Measurements from ENCODE around the gene PVALB.

PVALB gene

GRCh38 chr22:36770513-36771231 is 46.2 kb downstream of the PVALB start:
- DNase-seq = no peak

- no peak for DNase-seq
These were observed 47.0 kb downstream of the PVALB start for GRCh38 chr22:36769541-36770512.

DNA sequence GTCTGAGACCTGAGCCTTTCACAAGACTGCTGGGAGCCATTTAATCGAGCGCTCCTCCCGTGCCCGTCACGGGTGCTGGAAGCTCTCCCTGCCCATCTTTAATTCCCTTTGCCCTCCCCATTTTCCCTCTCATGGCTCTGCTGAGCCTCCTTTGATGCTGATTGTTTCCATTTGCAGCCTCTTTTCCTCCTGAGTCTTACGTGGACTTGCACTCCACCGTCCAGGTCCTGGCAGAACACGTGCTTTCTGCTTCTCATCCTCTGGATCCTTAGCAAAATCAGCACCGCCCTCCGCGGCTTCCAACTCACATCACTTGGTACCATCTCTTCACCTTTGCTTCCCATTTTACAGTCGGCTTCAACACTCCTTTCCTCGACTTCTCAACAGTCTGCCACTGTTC is 48.2 kb downstream of the PVALB start:
- DNase-seq = no peak

- no peak for DNase-seq
These were observed 48.7 kb downstream of the PVALB start for GRCh38 chr22:36768141-36768540.

DNA sequence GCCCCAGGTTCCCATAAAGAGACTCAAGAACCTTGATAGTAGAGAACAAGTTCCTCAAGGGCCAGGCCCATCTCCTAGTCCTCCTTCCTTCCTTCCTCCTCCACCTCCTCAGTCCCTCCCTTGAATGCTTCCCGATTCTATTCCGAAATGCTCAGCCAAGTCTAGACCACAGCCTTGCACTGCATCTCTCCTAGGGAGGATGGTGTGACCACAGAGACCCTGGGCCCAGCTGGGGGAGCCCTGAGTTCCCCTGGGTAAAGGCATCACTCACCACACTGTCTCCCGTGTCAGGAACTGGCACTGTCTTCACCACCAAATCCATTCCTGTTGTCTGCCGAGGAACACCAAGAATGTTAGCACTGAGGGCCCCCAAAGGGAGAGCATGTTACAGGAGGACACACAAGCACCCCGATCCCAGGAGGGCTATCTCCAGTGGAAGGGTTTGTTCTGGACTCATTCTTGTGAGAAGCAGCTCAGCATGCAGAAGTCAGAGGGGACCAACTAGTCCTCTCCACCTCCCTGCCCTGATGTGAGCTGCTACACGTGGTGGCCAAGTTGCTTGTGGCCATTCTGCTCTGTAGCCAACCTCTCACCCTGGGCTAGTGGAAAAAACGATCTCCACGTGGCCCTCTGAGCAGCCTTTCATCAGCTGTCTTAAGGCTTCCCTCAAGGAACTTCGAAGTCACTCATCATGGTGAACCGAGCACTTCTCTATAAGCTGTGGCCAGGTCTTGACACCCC is 49.6 kb downstream of the PVALB start:
- no peak for DNase-seq

DNA sequence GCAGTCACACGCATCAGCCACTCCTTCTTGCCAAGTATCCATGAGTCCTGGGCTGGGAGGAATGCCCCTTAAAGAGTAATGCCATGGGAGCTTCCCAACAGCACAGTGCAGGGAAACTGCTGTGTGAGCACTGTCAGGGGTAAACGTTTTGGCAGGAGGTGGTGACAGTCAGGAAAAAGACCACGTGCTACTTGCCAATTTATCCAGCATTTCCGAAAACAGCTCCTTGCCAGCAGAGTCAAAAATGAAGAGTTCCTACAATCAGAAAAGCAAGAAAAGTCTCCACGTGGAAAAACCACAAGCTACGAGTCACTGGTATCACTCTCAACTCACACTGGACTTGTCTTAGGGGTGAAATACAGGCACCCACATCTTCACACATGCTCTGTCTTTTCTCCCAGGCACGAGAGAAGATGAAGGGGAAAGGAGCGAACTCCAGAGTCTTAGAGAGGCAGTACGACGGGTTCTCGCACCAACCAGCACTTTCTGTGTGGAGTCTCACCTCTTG is 50.8 kb downstream of the PVALB start:
- DNase-seq = no peak

DNA sequence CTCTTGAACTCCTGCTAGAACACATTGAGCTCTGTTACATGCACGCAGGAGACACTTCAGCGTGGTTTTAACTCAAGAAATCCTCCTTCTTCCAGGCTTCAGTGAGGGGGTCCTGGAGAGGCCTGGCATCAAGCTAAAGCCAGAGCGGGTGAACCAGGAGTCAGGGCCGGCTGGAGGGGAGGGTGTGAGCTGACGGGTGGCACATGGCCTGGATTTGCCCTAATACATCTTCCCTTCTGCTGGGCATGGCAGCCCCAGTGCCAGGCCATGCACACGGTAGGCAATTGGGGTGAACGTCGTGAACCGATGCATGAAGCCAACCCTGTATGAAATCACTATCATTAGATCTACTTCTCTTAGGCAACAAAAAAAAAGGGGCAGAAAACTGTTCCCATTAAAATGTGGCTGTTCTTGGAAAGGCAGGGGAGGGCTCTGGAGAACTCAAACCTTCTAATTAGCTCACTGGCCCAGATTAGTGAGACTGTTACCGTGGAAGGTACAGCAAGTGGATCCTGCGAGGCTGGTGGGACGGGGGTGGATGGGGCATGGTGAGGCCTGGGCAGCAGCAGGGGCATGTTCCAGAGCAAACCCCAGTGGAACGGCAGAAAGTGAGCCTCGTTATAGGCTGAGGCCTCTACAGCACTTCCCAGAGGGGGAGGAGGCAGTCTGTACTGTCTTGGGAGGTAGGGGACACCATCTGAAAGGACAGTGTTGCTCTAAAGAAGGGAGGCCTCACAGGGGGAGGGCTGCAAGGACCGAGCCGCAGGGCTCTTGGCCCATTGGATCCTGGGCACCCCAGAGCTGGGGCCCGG is 51.5 kb downstream of the PVALB start:
- no peak for DNase-seq

- DNase-seq = no peak
These were observed 52.2 kb downstream of the PVALB start for GRCh38 chr22:36764641-36765040.

DNA sequence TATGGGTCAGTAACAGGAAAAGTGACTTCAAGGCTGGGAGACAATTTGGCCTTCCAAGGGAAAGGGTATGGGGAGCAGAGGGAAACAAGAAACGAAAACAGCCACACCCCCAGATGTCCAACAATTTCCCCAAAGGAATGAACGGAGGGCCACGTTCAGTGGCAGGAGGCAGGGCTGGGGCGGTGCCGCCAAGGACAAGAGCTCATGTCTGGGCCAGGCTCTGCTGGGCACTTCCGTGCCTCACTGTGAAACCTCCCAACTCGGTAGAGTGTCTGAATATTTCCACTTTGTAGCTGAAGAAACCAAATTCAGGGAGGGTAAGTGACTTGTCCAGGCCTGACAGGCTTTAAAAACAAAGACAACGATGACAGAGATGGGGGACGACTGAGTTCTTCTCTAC is 52.8 kb downstream of the PVALB start:
- DNase-seq = no peak

DNA sequence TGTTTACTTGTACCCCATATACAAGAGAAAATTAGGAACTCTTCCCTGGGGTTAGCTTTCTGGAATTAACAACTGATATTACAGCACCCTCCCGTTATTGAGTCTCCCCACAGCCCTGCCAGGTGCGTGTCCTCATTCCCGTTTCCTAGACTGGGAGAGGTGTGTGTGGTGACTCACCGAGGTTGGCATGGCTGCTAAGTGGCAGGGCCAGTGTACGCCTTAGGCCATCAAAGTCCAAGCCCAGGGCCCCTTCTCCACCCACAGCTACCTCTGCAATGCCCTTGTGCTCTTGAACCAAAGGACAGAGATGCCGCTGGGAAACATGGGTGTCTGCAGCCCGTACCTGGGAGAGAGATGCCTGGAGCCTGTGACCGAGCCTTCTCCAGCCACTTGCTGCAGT is 53.3 kb downstream of the PVALB start:
- no peak for DNase-seq

GRCh38 chr22:36762687-36763260 is 54.1 kb downstream of the PVALB start:
- no peak for DNase-seq

- no peak for DNase-seq
These were observed 55.1 kb downstream of the PVALB start for GRCh38 chr22:36761553-36762240.

DNA sequence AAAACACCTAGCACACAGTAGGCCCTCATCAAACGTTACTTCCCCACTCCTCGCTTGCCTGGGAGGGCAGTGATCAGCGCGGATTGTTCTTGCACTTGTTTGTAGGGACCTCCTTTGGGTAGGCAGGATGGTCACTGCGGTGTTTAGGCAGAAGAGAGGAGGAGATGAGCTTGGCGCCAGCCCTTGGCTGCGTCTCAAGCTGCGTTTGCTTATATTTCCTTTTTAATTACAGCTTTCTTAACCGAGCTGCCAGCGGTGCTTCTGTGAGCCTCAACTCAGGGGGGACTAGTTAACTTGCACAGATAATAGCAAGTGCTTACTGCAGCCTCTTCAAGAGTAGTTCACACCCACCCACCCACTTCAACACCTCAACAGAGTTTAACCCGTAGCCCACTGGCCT is 56.0 kb downstream of the PVALB start:
- DNase-seq = no peak

- DNase-seq = no peak
These were observed 57.2 kb downstream of the PVALB start for GRCh38 chr22:36759481-36760159.

- no peak for DNase-seq
These were observed 58.0 kb downstream of the PVALB start for GRCh38 chr22:36758792-36759271.

DNA sequence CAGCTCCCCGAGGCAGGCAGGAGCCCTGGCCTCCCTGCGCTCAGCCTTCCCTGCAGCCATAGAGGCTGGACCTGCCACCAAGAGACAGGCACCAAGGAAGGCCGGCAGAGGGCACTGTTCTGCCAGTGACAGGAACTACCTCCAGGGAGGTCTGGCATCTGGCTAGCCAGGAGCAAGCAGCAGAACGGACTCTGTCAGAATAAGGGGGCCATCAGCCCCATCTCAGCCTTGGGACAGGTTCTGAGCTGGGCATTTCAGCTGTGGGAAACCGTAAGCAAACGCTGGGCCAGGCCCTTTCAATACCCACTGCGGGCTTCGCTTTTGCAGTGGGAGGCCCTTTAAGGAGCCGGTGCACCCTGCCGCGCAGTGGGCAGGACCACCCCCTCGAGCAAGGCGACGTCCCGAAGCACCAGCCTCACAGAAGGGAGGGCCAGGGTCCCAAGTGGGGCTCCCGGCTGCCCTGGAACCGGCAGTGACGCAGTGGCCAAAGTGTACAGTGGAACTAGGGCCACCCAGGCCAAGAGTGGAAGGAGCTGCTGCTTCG is 59.1 kb downstream of the PVALB start:
- DNase-seq = no peak

- DNase-seq = no peak
These were observed 59.8 kb downstream of the PVALB start for GRCh38 chr22:36756746-36757655.

DNA sequence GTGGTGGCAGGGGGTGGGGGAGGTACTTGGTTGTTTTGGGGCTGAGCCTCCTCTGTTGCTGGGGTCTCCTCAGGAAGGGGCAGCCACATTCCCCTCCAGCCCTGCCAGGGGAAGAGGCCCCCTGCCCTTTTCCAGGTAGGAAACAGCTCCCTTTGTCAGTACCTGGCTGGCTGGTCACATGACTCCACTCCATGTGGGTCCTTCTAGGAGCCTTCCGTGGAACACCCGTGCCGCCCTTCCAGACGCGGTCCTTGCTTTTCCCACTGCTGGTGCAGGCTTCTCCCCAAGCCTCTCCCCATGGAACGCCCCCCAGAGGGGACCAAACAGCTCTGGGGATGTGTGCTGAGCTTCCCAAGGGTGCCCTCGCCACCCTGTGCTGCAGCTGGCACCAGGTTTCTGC is 60.8 kb downstream of the PVALB start:
- no peak for DNase-seq

- no peak for DNase-seq
These were observed 61.5 kb downstream of the PVALB start for GRCh38 chr22:36755316-36755715.

All from NCI-H2171 (cell line).